MCF 10A (cell line): ENCODE measurements around the gene CTBP2. TPM values are rescaled to one million over a fixed set of nuclear protein-coding genes. Genes with fewer than 3 reads are reported as not detected.

Source experiments
- BruUV-seq: library from RNA; stranded (reverse); fragments of 400-500 nt; replicated peaks from 2 replicates; lab custom pipeline; 2021; lab: Mats Ljungman, UMichigan
- CTCF ChIA-PET: fragments of 300-600 bp; sonication (Branson Sonifier 250); formaldehyde crosslinking; extraction: SDS; loops from one replicate; lab custom pipeline; 2021; ENCODE audit warnings: antibody characterized with exemption, inconsistent platforms; lab: Yijun Ruan, JAX
- POLR2A ChIA-PET: fragments of 300-600, 350-650 bp; sonication (Branson Sonifier 250); formaldehyde crosslinking; extraction: SDS; loops from one replicate; lab custom pipeline; 2020; ENCODE audit warnings: antibody characterized with exemption, inconsistent platforms; lab: Yijun Ruan, JAX
- DNase-seq: peaks from one replicate; pipeline ENCODE4 v3.0.0-alpha.2; 2018; ENCODE audit not compliant: unreplicated experiment
- H3K27ac Mint-ChIP-seq: one replicate; pipeline ENCODE4 v1.8.0; 2022; ENCODE audit warnings: mild to moderate bottlenecking, low read depth, mixed read lengths; ENCODE audit not compliant: unreplicated experiment
- H3K27me3 Mint-ChIP-seq: one replicate; pipeline ENCODE4 v1.8.0; 2022; ENCODE audit warnings: mixed read lengths; ENCODE audit not compliant: insufficient read depth, unreplicated experiment
- H3K36me3 Mint-ChIP-seq: one replicate; pipeline ENCODE4 v1.8.0; 2022; ENCODE audit warnings: mild to moderate bottlenecking, moderate library complexity, mixed read lengths; ENCODE audit not compliant: insufficient read depth, unreplicated experiment
- H3K4me1 Mint-ChIP-seq: one replicate; pipeline ENCODE4 v1.8.0; 2022; ENCODE audit warnings: mixed read lengths; ENCODE audit not compliant: insufficient read depth, unreplicated experiment
- H3K4me3 Mint-ChIP-seq: one replicate; pipeline ENCODE4 v1.8.0; 2022; ENCODE audit warnings: mild to moderate bottlenecking, moderate library complexity, mixed read lengths; ENCODE audit not compliant: unreplicated experiment
- H3K9me3 Mint-ChIP-seq: one replicate; pipeline ENCODE4 v1.8.0; 2022; ENCODE audit warnings: mixed read lengths; ENCODE audit not compliant: unreplicated experiment
- intact Hi-C: fragments of 100-400 bp; cut with micrococcal nuclease; formaldehyde crosslinking; loops from 2 replicates; pipeline ENCODE4 v1.14.1; 2022
- total RNA-seq: library from RNA; stranded (reverse); gene quantifications from 2 replicates; pipeline ENCODE4 v1.2.3, GENCODE V29; 2022
- TF ChIP-seq, protein P1 (sequence below): fragments of 200-600 bp; IDR thresholded peaks from one replicate; pipeline ENCODE4 v1.8.0; 2022; ENCODE audit warnings: antibody characterized with exemption, mild to moderate bottlenecking; ENCODE audit not compliant: unreplicated experiment

CTBP2 gene
- total RNA-seq, 1 experiment from 2014 or later, result 152 TPM

DNA sequence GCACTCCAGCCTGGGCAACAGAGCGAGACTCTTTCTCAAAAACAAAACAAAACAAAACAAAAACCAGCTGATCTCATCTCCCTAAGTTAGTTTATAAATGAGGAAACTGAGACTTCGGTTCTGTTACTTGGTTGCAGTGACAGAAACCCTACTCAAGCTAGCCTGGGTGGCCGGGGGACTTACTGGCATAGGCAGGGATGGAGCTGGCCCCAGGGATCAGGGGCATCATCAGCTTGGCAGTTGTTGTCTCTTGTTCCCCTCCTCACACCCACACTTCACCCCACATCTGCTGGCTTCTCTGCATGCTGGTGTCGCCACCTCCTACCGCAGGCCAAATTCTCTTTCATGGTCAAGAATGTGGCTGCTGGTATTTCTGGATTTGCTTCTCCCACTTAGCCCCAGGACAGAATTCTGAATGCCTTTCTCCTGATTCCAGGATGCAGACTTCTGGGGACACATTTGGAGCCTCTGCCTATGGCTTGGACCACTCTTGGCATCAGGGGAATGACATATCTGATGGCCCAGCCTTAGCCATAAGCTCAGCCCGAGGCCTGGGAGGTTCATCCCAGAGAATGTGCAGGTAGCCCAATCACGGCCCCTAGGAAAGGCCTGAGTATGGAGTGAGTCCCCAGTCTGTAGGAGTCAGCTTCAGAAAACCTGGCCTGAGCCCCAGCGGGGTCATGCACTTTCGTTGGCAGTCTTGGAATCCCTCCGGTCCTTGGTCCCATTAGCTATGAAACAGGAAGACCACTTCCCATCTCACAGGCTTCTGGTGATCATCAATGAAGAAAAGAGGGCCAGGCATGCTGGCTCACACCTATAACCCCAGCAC, 41.6 kb upstream of the CTBP2 start:
- no TSS peak for BruUV-seq
- DNase-seq, result no peak
- Mint-ChIP-seq H3K9me3 (no peaks in the 10 kb centered on the region), H3K27ac (no peak overlapping the region), H3K4me3 (no peak overlapping the region), H3K36me3 (no peaks in the 10 kb centered on the region), H3K4me1 (peaks cover 16% of the 10 kb centered on the region), H3K27me3 (no peaks in the 10 kb centered on the region)
- intact Hi-C loops, result loop anchor here (2.0 kb wide), 1 partner anchor 61 kb away; no protein-coding TSS in a partner anchor
- POLR2A ChIA-PET, result interaction anchor here (0.7 to 1.9 kb wide), 5 partner anchors 12 to 305 kb away, joined by 3 to 12 read pairs (median 5); no protein-coding TSS in a partner anchor
- CTCF ChIA-PET, result interaction anchor here (0.5 to 1.0 kb wide), 3 partner anchors 154 to 431 kb away, joined by 3 to 4 read pairs (median 3); no protein-coding TSS in a partner anchor
- TF ChIP-seq, protein P1, sequence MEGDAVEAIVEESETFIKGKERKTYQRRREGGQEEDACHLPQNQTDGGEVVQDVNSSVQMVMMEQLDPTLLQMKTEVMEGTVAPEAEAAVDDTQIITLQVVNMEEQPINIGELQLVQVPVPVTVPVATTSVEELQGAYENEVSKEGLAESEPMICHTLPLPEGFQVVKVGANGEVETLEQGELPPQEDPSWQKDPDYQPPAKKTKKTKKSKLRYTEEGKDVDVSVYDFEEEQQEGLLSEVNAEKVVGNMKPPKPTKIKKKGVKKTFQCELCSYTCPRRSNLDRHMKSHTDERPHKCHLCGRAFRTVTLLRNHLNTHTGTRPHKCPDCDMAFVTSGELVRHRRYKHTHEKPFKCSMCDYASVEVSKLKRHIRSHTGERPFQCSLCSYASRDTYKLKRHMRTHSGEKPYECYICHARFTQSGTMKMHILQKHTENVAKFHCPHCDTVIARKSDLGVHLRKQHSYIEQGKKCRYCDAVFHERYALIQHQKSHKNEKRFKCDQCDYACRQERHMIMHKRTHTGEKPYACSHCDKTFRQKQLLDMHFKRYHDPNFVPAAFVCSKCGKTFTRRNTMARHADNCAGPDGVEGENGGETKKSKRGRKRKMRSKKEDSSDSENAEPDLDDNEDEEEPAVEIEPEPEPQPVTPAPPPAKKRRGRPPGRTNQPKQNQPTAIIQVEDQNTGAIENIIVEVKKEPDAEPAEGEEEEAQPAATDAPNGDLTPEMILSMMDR, result no peak

DNA sequence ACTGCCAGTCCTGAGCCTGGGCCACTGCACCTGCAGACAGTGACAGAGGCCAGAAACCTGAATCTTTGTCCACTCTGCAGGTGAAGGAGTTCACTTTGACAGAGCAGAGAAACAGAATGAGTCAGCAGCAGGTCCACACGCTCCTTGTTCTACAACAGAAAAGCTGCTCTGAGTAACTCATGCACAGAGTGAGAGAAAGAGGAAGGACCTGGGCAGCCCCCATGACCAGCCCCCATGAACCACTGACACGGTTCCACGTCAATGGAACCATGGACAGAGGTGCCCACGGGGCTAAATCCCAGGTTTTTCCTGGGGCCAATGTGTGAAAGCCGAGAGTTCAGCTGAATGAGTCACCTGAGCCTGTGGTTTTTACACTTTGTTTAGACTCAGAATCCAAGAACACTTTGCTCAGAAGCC, 40.8 kb upstream of the CTBP2 start:
- intact Hi-C loops, result loop anchor here (2.0 kb wide), 1 partner anchor 62 kb away; no protein-coding TSS in a partner anchor
- H3K4me3 Mint-ChIP-seq, result peak overlapping the region; percentile 36

DNA sequence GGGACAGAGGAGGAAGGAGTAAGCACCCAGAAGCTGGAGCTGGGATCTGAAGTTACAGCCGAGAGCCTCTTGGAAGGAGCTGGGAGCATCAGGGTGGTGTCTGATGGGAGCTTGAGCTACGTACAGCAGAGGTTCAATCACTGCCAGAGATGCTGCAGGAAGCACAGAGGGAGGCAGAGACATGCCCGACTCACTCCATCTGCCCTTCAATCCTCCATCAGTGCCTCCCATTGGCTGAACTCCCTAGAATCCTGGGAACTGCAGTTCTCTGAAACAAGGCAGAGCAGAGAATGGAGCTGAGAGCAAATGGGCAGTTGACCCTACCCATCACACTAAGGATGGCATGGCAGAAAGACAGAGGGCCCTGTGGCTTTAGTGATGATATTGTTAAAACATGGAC, 40.0 kb upstream of the CTBP2 start:
- intact Hi-C loops, result loop anchor here (2.0 kb wide), 1 partner anchor 62 kb away; no protein-coding TSS in a partner anchor
- Mint-ChIP-seq H3K9me3 (no peaks in the 10 kb centered on the region), H3K4me3 (no peak overlapping the region), H3K36me3 (no peaks in the 10 kb centered on the region), H3K4me1 (peaks cover 16% of the 10 kb centered on the region), H3K27me3 (no peaks in the 10 kb centered on the region), H3K27ac (peak overlapping the region; percentile 80)
- no TSS peak for BruUV-seq
- TF ChIP-seq, protein P1, result no peak
- ChIA-PET CTCF (interaction anchor here (0.7 to 1.6 kb wide), 2 partner anchors 176 to 430 kb away, joined by 4 read pairs; no protein-coding TSS in a partner anchor), POLR2A (interaction anchor here (1.3 to 1.9 kb wide), 2 partner anchors 40 to 46 kb away, joined by 3 to 7 read pairs; partner anchors contain the start of gene CTBP2)
- no peak for DNase-seq

More for the DNA sequence above, 40.8 kb upstream of the CTBP2 start:
- POLR2A ChIA-PET, result interaction anchor here (0.7 to 1.9 kb wide), 6 partner anchors 13 to 209 kb away, joined by 3 to 12 read pairs (median 4); partner anchors contain the start of gene CTBP2
- Mint-ChIP-seq H3K27ac (peak overlapping the region; percentile 80), H3K27me3 (no peaks in the 10 kb centered on the region), H3K4me1 (peaks cover 16% of the 10 kb centered on the region), H3K9me3 (no peaks in the 10 kb centered on the region), H3K36me3 (no peaks in the 10 kb centered on the region)
- TF ChIP-seq, protein P1, result no peak
- CTCF ChIA-PET, result interaction anchor here (0.5 to 1.6 kb wide), 5 partner anchors 153 to 432 kb away, joined by 3 to 4 read pairs (median 4); no protein-coding TSS in a partner anchor
- DNase-seq, result peak; percentile 79
- no TSS peak for BruUV-seq

DNA sequence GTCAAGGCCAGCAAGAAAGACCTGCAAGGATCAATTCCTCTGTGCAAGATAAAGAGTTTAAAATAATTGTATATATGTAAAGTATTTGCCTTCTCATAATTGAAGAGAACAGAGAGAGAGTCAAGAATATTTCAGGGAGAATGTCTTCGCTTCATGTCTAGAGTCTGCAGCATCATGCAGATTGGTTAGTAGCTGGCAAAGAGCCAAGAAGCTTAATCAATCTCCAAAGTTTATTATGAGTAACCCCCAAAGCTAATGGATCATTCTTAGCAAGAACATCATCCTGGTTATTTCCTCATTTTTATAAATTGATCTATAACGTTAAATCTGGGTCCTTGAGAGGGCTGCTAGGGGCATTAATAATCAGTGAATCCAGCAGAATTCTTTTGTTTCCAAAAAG, 38.9 kb upstream of the CTBP2 start:
- CTCF ChIA-PET, result interaction anchor here (0.6 kb wide), 1 partner anchor 342 kb away, joined by 3 read pairs; no protein-coding TSS in a partner anchor
- POLR2A ChIA-PET, result no interaction called here

More for the DNA sequence above, 38.9 kb upstream of the CTBP2 start:
- no peaks in the 10 kb centered on the region for H3K27me3 Mint-ChIP-seq
- H3K9me3 Mint-ChIP-seq, result no peaks in the 10 kb centered on the region
- intact Hi-C loops, result no loop called here
- no peak for DNase-seq
- peaks cover 16% of the 10 kb centered on the region for H3K4me1 Mint-ChIP-seq
- BruUV-seq, result no TSS peak
- TF ChIP-seq, protein P1, result no peak
- H3K36me3 Mint-ChIP-seq, result no peaks in the 10 kb centered on the region
- H3K27ac Mint-ChIP-seq, result no peak overlapping the region
- no peak overlapping the region for H3K4me3 Mint-ChIP-seq
